Fibroblast of skin of right quadriceps (primary cell): ENCODE data around the gene FCHSD2.
A peak's percentile ranks its signal among the peaks of the same experiment; 100 is the strongest.
"Not testable (repeated sequence)": the region's sequence is repeated elsewhere in the genome, so short reads cannot be mapped to it uniquely, and the experiment has no call there.

Source experiments
- DNase-seq: peaks from one replicate; pipeline ENCODE4 v3.0.0-alpha.2; 2013

The FCHSD2 gene

GRCh38 chr11:72829884-72830533 lies 312.1 kb downstream of the FCHSD2 start:
- no peak for DNase-seq

- DNase-seq, result no peak
These were observed 312.9 kb downstream of the FCHSD2 start for GRCh38 chr11:72829178-72829577.

GRCh38 chr11:72828692-72829101 lies 313.4 kb downstream of the FCHSD2 start:
- DNase-seq, result no peak

GRCh38 chr11:72828081-72828567 lies 314.0 kb downstream of the FCHSD2 start:
- no peak for DNase-seq

- DNase-seq, result not testable (repeated sequence)
These were observed 314.5 kb downstream of the FCHSD2 start for GRCh38 chr11:72827656-72828055.

GRCh38 chr11:72826942-72827480 lies 315.1 kb downstream of the FCHSD2 start:
- no peak for DNase-seq

GRCh38 chr11:72826191-72826941 lies 315.8 kb downstream of the FCHSD2 start:
- no peak for DNase-seq

GRCh38 chr11:72825661-72826060 lies 316.5 kb downstream of the FCHSD2 start:
- DNase-seq, result no peak

- no peak for DNase-seq
These were observed 317.2 kb downstream of the FCHSD2 start for GRCh38 chr11:72824811-72825505.

GRCh38 chr11:72824020-72824419 lies 318.1 kb downstream of the FCHSD2 start:
- DNase-seq, result no peak

GRCh38 chr11:72823105-72823804 lies 318.9 kb downstream of the FCHSD2 start:
- DNase-seq, result no peak

- peak; percentile 86 for DNase-seq
These were observed 320.0 kb downstream of the FCHSD2 start for GRCh38 chr11:72821920-72822799.

- no peak for DNase-seq
These were observed 320.7 kb downstream of the FCHSD2 start for GRCh38 chr11:72821221-72821919.

- DNase-seq, result no peak
These were observed 321.5 kb downstream of the FCHSD2 start for GRCh38 chr11:72820439-72821139.

- no peak for DNase-seq
These were observed 323.1 kb downstream of the FCHSD2 start for GRCh38 chr11:72818971-72819370.

- no peak for DNase-seq
These were observed 324.2 kb downstream of the FCHSD2 start for GRCh38 chr11:72817966-72818365.

GRCh38 chr11:72816404-72816990 lies 325.6 kb downstream of the FCHSD2 start:
- DNase-seq, result no peak

GRCh38 chr11:72815110-72815618 lies 327.0 kb downstream of the FCHSD2 start:
- DNase-seq, result no peak

GRCh38 chr11:72814286-72815109 lies 327.6 kb downstream of the FCHSD2 start, which contains the start of gene ATG16L2:
Gene ATG16L2 (plus strand): TSS chr11:72814411. CDS start chr11:72814446, 35 bp downstream.
- DNase-seq, result peak; percentile 83
